Endometrium (tissue), 2 donors: ENCODE results near the gene PKMYT1.

ENCODE experiments used
- FAIRE-seq: peaks from 2 replicates; lab custom pipeline; 2012; peaks lifted over from hg19 to GRCh38; lab: Jason Lieb, UNC
- donor health status: control.
- donor health status: control.

PKMYT1 gene

DNA sequence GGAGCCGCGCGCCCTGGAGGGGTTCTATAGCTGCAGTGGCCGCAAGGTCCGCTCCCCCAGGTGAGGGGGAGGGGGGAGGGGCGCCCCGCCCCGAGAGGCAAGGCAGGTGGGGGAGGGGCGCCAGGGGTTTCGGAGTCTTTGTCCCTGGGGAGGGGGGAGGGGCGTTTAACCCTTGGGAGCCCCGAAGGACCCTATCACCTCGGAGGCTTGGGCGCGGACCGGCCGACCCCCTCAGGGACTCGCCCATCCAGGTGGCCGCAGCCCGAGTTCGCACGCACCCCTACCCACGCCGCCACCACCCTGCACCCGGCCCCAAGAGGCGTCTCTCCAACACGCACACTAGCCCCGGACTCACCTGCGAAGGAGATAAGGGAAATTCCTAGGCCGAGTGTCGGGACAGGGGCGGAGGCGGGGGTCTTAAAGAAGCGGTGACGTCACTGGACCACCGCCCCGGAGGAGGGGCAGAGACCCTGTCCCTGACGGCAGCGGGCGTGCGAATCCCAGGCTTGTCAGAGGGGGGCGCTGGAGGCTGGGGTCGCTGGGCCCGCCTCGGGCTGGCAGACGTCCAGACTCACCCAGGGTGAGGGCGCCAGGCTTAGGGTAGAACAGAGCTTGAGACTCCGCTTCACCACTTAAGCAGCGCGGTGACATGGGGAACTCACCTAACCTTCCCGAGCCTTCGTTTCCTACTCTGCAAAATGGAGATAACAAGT lies 37.7 kb upstream of the PKMYT1 start, which contains the start of gene CLDN6:
TSS of gene CLDN6 (minus strand) at position 390 of the 713 bp plus-strand sequence. CDS start 2,162 bp downstream, outside the sequence.
- no peak for FAIRE-seq

- no peak for FAIRE-seq
Measured at GRCh38 chr16:3017344-3017743, 37.1 kb upstream of the PKMYT1 start.

DNA sequence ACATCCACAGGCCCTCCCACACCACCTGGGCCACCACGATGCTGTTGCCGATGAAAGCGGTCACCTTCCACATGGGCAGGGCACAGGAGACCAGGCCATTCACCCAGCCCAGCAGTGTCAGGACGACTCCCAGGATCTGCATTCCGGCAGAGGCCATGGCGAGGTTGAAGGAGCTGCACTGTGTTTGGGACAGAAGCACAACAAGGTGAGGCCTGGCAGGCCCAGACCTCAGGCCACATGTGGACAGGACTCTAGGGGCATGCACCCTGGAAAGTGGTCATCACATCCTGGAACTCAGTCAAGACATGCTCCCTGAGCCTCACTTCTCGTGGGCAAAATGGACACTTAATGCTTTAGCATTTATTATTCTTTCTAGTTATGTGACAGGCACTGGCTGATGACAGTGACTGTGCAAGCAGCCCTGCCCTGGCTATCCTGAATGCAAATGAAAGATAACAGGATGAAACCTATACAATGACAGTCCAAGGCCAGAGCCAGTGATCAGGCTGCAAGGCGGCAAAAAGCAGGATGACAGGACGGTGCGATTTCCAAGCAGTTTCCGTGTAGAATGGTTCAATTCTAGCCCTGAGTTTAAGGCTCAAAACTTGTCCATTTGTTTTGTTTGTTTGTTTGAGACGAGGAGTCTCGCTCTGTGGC lies 35.7 kb upstream of the PKMYT1 start:
- no peak for FAIRE-seq

DNA sequence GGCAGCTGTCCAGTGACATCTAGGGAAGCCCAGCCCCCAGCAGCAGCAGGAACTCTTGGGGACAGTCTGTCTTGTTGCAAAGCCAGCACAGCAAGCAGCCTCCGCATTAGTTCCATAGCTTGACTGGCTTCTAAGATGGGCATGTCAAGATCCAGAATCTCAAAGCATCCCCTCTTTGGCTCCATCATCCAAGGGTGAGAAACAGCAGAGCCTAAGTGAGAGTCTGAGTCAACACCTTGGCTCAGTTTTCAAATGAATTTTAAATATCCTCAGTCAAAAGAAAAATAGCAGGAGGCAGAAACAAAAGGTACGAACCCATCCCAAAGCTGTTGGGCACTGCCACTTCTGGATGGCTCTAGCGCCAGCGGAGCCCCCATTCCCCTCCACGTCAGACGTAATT lies 34.7 kb upstream of the PKMYT1 start:
- no peak for FAIRE-seq

DNA sequence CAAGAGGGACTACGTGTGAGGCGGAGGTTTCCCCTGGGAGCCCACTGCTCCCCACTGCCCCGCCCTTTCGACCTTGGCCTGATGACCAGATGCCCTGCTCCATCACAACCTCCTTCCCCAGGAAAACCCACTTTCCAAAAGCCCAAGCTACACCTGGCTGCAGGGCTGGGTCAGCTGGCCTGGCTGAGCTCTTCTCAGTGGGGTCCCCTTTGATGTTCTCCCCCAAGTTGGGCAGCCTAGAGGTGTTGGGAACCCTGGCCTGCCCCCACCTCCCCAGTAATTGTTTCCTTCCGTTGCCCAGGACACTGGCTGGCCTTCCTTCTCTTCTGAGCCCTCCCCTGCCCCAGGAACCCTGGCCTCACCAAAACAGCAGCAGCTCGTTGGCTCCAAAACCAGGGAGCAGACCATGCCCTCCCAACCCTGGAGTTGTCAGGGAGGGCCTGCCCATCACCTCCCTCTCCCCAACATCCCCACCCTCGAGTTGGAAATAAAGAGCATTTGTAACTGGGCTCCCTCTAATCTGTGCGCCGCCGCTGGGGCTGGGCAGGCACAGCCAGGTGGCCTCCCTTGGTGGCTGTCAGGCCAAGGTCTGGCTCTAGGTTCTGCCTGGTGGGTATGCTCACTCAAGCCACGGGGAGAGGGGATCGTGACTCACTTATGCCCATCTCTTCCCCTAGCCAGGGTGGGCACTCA lies 33.9 kb upstream of the PKMYT1 start:
- no peak for FAIRE-seq

- no peak for FAIRE-seq
Measured at GRCh38 chr16:3013491-3013951, 33.3 kb upstream of the PKMYT1 start.

GRCh38 chr16:3012828-3013420 lies 32.7 kb upstream of the PKMYT1 start, which contains the start of gene CLDN9:
TSS of gene CLDN9 (plus strand) at chr16:3012923. CDS start at chr16:3013363, 440 bp downstream.
- no peak for FAIRE-seq

DNA sequence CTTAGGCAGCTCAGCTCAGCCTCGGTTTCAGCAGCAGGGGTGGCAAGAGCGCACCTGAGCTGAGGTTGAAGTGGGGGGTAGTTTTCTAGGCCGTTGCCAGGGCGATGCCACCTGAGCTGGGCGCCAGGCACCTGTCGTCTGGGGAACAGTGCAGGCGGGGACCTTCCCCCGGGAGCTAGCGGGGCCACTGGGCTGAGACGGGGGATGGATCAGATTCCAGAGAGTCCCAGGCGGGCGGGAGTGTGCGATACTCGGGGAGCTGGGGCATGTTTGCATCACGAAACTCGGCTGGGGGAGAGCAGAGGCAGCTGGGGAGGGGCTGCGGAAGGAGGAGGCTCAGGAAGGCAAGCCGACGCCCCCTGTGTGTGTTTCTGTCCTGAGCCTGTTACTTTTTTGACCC lies 32.0 kb upstream of the PKMYT1 start:
- no peak for FAIRE-seq

DNA sequence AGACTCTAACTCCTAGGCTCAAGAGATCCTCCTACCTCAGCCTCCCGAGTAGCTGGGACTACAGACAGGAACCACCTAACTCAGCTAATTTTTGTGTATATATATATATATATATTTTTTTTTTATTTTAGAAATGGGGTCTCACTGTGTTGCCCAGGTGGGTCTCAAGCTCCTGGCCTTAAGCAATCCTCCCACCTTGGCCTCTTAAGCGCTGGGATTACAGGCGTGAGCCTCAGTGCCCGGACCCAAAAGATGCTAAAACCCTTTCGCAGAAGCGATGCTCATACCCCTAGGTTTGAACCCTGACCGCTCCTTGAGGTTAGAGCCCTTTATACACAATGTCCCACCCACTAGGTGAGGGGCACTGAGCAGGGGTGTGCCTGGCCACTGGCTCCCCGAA lies 30.3 kb upstream of the PKMYT1 start:
- FAIRE-seq = no peak

GRCh38 chr16:3009568-3010390 lies 29.5 kb upstream of the PKMYT1 start:
- no peak for FAIRE-seq

- no peak for FAIRE-seq
Measured at GRCh38 chr16:3008690-3009037, 28.4 kb upstream of the PKMYT1 start.

GRCh38 chr16:3007957-3008689 lies 27.9 kb upstream of the PKMYT1 start:
- FAIRE-seq = no peak

DNA sequence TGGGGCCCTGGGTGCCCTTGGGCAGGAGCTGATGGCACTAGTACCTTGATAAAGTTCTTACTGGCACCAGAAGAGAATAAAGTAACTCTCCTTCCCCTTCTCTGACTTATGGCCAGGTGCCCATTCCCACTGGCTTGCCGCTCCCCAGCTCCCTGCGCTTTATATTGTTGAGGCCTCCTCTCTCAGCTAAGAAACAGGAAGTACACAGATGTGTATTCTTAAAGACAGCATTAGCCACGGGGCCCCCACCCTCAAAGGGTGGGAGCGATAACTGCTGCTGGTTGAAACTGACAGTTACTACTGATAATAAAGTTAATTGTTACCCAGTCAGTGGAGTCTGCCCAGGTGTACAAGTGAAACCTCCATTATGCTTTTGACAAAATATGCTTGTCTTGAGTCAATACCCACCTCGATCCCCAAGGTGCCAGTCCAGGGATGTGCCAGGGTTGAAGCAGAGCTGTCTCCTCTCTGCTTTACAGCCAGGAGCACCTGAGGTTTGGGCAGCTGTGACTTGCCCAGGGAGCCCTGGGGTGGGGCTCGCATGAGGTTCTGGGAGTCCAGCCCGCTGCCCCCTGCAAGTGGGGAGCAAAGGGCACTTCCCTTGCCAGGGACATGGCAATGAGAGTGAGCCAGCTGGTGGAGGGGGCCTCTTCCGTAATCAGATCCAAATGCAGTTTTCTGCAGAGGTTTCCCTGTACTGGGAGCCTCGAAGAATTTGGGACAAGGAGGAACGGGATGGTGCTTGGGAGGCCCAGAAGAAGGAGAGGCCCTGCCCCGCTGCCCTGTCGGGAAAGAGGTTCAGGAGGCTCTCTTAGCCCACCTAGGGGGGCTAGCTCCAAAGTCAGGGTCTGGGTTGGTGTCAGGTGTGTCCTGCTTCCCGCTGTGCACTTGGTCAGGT lies 27.1 kb upstream of the PKMYT1 start:
- no peak for FAIRE-seq

DNA sequence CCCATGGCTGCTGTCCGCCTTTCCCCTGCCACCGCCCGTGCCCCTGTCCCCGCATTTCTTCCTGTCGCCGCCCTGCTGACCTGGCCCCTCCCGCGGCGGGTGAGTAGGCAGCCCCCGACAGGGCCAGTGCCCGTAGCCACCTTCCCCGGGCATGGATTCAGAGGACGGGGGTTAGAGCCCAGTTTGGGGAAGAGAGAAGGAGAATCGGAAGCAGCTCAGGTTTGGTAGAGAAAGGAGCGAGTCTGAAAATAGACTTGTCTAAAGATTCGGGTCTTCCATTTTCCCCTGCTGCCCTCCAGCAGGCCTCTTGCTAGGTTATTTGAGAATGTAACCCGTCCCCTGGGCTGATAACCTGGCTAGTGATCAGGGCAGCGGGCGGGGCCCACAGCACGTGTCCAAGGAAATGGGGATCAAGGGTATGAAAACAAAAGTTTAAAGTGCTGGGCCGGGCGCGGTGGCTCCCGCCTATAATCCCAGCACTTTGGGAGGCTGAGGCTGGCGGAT lies 24.6 kb upstream of the PKMYT1 start:
- no peak for FAIRE-seq

- no peak for FAIRE-seq
Measured at GRCh38 chr16:3004319-3004718, 24.1 kb upstream of the PKMYT1 start.

DNA sequence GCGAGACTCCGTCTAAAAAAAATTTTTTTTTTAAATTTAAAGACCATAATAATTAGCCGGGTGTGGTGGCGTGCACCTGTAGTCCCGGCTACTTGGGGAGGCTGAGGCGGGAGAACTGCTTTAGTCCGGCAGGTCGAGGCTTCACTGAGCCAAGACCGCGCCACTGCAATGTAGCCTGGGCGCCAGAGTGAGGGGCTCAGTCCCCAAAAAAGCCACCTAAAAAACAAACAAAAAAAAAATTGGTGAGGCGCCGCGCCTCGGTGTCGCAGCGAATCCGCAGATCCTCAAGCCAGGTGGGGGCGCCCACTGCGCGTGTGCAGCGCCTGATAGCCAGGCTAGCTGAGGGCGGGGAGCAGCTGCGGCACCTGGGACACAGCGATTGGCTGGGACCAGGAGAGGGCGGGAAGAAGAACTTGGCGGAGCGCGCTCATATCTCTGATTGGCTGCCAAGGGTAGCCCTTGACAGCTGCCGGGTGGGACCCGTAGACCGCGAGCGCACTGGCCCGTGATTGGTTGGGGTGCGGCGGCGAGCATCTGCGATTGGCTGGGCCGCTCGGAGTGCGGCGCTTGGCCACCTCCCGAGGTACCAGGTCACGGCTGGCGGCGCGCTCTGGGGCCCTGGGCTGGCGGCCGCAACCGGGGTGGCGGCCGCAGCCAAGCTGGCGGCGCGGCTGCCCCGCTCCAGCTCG lies 23.5 kb upstream of the PKMYT1 start:
- FAIRE-seq = peak; percentile 93

DNA sequence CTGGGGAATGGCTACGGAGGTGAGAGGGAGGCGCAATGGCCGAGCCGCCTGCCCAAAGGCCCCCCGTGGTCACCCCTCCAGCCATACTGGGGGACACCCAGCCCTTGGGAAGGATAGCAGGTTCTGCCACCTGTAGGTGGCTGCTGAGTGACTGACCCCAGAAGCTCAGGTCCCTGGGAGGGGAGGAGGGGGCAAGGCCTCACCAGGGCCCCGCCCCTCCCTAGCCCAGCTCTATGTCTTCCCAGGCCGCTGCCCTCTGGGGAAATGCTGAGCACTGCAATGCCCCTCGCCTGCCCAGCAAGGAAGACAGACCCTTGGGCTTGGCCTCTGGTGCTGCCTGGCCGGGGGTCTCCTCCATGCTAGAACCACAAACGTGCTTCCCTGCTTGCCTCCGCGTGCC lies 21.1 kb upstream of the PKMYT1 start:
- no peak for FAIRE-seq

DNA sequence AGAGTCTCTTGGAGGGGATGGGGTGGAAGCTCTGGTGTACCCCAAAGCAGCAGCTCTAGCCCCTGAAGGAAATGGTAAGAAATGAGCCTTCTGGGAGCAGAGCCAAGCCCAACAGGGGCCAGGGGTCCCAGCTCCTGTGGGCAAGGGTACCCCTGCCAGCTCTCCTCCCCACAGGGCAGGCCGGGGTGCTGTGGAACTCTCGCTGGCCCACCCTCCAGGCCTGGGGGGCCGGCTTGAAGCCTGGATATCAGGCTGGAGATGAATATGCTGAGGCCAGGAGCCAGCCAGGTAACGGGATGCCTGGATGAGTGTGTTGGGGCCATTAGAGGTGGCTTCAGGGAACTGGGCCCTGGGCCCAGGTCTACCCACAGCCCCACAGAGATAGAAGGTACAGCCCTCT lies 20.3 kb upstream of the PKMYT1 start:
- no peak for FAIRE-seq

GRCh38 chr16:2999929-3000328 lies 19.7 kb upstream of the PKMYT1 start:
- FAIRE-seq = no peak
